Measurements from ENCODE around the gene PSG5.
"Not testable (repeated sequence)": the region's sequence is repeated elsewhere in the genome, so short reads cannot be mapped to it uniquely, and the experiment has no call there.

- TF ChIP-seq, protein P1, sequence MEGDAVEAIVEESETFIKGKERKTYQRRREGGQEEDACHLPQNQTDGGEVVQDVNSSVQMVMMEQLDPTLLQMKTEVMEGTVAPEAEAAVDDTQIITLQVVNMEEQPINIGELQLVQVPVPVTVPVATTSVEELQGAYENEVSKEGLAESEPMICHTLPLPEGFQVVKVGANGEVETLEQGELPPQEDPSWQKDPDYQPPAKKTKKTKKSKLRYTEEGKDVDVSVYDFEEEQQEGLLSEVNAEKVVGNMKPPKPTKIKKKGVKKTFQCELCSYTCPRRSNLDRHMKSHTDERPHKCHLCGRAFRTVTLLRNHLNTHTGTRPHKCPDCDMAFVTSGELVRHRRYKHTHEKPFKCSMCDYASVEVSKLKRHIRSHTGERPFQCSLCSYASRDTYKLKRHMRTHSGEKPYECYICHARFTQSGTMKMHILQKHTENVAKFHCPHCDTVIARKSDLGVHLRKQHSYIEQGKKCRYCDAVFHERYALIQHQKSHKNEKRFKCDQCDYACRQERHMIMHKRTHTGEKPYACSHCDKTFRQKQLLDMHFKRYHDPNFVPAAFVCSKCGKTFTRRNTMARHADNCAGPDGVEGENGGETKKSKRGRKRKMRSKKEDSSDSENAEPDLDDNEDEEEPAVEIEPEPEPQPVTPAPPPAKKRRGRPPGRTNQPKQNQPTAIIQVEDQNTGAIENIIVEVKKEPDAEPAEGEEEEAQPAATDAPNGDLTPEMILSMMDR (IDR thresholded peaks at IDR 0.05), result not testable (repeated sequence)
- not testable (repeated sequence) for TF ChIP-seq POLR2A (IDR thresholded peaks at IDR 0.05)
Measured at GRCh38 chr19:43162261-43162660, 24.1 kb downstream of the PSG5 start.

All from esophagus squamous epithelium (tissue), 4 donors.